Body of pancreas (tissue), 4 donors: ENCODE data around the gene DEDD2.

Experiments
- POLR2A ChIP-seq, 3 donors: fragments of 450-650 bp; IDR thresholded peaks; one replicate each; pipeline ENCODE4 v1.6.1; 2016; ENCODE audit warnings: antibody characterized with exemption in 3 of 3, mild to moderate bottlenecking in 2 of 3
- TF ChIP-seq, protein P1 (sequence below), 7 experiments: fragments of 450-650 bp in 4 of 7; fragments of 200-600 bp in 3 of 7; sonication (generic) in 3 of 7; IDR thresholded peaks; one replicate each; pipeline ENCODE4 v1.5.1; 2016 to 2019; ENCODE audit warnings: antibody characterized with exemption in 7 of 7

DNA sequence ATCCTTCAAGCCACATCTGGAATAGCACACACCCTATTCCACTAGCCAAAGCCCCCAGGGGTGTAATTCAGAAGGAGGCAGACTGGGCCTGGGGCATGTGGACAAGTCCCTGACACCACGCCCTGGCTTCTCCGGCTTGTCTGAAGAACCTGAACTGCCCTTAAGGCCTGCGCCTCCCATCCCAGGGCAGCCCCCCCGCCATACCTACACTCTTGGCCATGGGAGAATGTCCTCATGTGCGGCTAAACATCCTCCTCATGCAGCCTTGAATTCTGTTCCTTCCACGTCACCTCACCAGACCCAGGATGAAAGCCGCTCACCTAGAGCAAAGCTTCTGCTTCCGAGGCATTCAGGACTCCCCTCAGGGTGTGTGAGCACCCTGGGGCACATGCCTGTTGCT lies 60.9 kb downstream of the DEDD2 start:
- no peak for TF ChIP-seq POLR2A (IDR thresholded peaks at IDR 0.05)
- TF ChIP-seq, protein P1, sequence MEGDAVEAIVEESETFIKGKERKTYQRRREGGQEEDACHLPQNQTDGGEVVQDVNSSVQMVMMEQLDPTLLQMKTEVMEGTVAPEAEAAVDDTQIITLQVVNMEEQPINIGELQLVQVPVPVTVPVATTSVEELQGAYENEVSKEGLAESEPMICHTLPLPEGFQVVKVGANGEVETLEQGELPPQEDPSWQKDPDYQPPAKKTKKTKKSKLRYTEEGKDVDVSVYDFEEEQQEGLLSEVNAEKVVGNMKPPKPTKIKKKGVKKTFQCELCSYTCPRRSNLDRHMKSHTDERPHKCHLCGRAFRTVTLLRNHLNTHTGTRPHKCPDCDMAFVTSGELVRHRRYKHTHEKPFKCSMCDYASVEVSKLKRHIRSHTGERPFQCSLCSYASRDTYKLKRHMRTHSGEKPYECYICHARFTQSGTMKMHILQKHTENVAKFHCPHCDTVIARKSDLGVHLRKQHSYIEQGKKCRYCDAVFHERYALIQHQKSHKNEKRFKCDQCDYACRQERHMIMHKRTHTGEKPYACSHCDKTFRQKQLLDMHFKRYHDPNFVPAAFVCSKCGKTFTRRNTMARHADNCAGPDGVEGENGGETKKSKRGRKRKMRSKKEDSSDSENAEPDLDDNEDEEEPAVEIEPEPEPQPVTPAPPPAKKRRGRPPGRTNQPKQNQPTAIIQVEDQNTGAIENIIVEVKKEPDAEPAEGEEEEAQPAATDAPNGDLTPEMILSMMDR (IDR thresholded peaks at IDR 0.05), result no peak
